Mucosa of descending colon (tissue), 3 donors: ENCODE data around the gene IQCM. TPM values are rescaled to one million over a fixed set of nuclear protein-coding genes. Genes with fewer than 3 reads are reported as not detected.

Source experiments
- ATAC-seq: fragments of 200-7000 bp; cut with Tn5 transposase; one replicate; pipeline ENCODE4 v1.9.1; 2020; ENCODE audit warnings: mild to moderate bottlenecking, moderate library complexity
- DNase-seq, 3 donors: peaks; one replicate each; pipeline ENCODE4 v3.0.0-alpha.2; 2020
- H3K36me3 ChIP-seq: fragments of 200-600 bp; one replicate; pipeline ENCODE4 v1.8.0; 2021; ENCODE audit warnings: low read depth, mild to moderate bottlenecking
- H3K4me1 ChIP-seq: fragments of 200-600 bp; one replicate; pipeline ENCODE4 v1.8.0; 2021; ENCODE audit warnings: low read depth, mild to moderate bottlenecking
- H3K4me3 ChIP-seq: fragments of 200-600 bp; one replicate; pipeline ENCODE4 v1.8.0; 2021; ENCODE audit warnings: mild to moderate bottlenecking
- H3K9me3 ChIP-seq: fragments of 200-600 bp; one replicate; pipeline ENCODE4 v1.8.0; 2021; ENCODE audit warnings: mild to moderate bottlenecking
- CTCF ChIP-seq: fragments of 200-600 bp; IDR thresholded peaks from one replicate; pipeline ENCODE4 v1.8.0; 2022; ENCODE audit warnings: antibody characterized with exemption, mild to moderate bottlenecking
- intact Hi-C, 2 donors: fragments of 100-400 bp; cut with DNase I in 1 of 2; cut with micrococcal nuclease in 1 of 2; formaldehyde crosslinking; loops; one replicate each; pipeline versions ENCODE4 v1.11.0 to v1.11.1; 2022; cut with DNase I, micrococcal nuclease
- long read RNA-seq, 2 donors: library from polyadenylated mRNA; unstranded; transcript quantifications; one replicate each; pipeline ENCODE4 v2.0.0, GENCODE V29; 2019 to 2021
- total RNA-seq, 3 donors: library from RNA; stranded (reverse); fragmentation: NEBNext Ultra II Directional in 2 of 3; extraction: Animal tissue kit (Norgen Biotek cat#: 25700) in 2 of 3; gene quantifications; one replicate each; pipeline versions ENCODE4 v1.2.1 to v1.2.4, GENCODE V29; 2021 to 2023
- donor health status: DM: no; HTN: no; CAD: no; lungs with moderate emphysema.
- donor health status: DM: no; HTN: no; CAD: no.
- donor health status: DM: no; HTN: yes; CAD: no.

IQCM gene
- total RNA-seq = 10 to 100 TPM in 1 of 3 donors, 1 to 10 TPM in 2; 3.0 to 16.8 (median 5.2) TPM
- long read RNA-seq, donor 1 = 0 reads
- long read RNA-seq, donor 2, partial matches to known transcripts = 0 of 1 reads
- long read RNA-seq, donor 2, other reads (novel, unspliced or antisense) = 1 of 1 reads

- DNase-seq (no peak), ATAC-seq (no peak)
- intact Hi-C loops = no loop called here
- Histone ChIP-seq H3K9me3 (no peaks in the 10 kb centered on the region), H3K4me1 (no peaks in the 10 kb centered on the region), H3K4me3 (no peak within 1 kb of the TSS), H3K36me3 (no peaks in the 10 kb centered on the region)
- no peak for TF ChIP-seq CTCF
Observed at GRCh38 chr4:149815743-149816142, at the start of gene IQCM. TSS of gene IQCM (minus strand) at chr4:149815843. CDS start at chr4:149742691, 73,152 bp downstream.

GRCh38 chr4:149857446-149857845, 41.8 kb upstream of the IQCM start:
- ATAC-seq (no peak), DNase-seq (no peak)

GRCh38 chr4:149845743-149846142, 30.1 kb upstream of the IQCM start:
- no peak for TF ChIP-seq CTCF
- H3K4me1 ChIP-seq = no peaks in the 10 kb centered on the region
- H3K36me3 ChIP-seq = no peaks in the 10 kb centered on the region
- ATAC-seq = peak; percentile 39
- H3K4me3 ChIP-seq = no peak overlapping the region
- peak in 1 of 3 donors; percentile 19 for DNase-seq
- intact Hi-C loops = no loop called here
- no peaks in the 10 kb centered on the region for H3K9me3 ChIP-seq

More at GRCh38 chr4:149857446-149857845, 41.8 kb upstream of the IQCM start:
- Histone ChIP-seq H3K4me1 (no peaks in the 10 kb centered on the region), H3K9me3 (no peaks in the 10 kb centered on the region), H3K36me3 (no peaks in the 10 kb centered on the region), H3K4me3 (no peak overlapping the region)
- intact Hi-C loops = no loop called here
- TF ChIP-seq CTCF = no peak

- Histone ChIP-seq H3K9me3 (no peaks in the 10 kb centered on the region), H3K36me3 (no peaks in the 10 kb centered on the region), H3K4me1 (no peaks in the 10 kb centered on the region), H3K4me3 (no peak overlapping the region)
- no peak for DNase-seq
- TF ChIP-seq CTCF = no peak
- no peak for ATAC-seq
- intact Hi-C loops = no loop called here
Observed at GRCh38 chr4:149841686-149842085, 26.0 kb upstream of the IQCM start.

GRCh38 chr4:149838036-149838435, 22.4 kb upstream of the IQCM start:
- intact Hi-C loops = no loop called here
- ATAC-seq = no peak
- Histone ChIP-seq H3K4me1 (no peaks in the 10 kb centered on the region), H3K9me3 (no peaks in the 10 kb centered on the region), H3K36me3 (no peaks in the 10 kb centered on the region), H3K4me3 (no peak overlapping the region)
- TF ChIP-seq CTCF = no peak
- DNase-seq = no peak

GRCh38 chr4:149836546-149836945, 20.9 kb upstream of the IQCM start:
- H3K4me1 ChIP-seq = no peaks in the 10 kb centered on the region
- intact Hi-C loops = no loop called here
- TF ChIP-seq CTCF = no peak
- no peak for DNase-seq
- H3K9me3 ChIP-seq = no peaks in the 10 kb centered on the region
- H3K4me3 ChIP-seq = no peak overlapping the region
- no peak for ATAC-seq
- H3K36me3 ChIP-seq = no peaks in the 10 kb centered on the region
